Tibial nerve (tissue), 4 donors: ENCODE results near the gene RGS1. TPM values are rescaled to one million over a fixed set of nuclear protein-coding genes. Genes with fewer than 3 reads are reported as not detected.
A peak's percentile ranks its signal among the peaks of the same experiment; 100 is the strongest.
"Not testable (repeated sequence)": the region's sequence is repeated elsewhere in the genome, so short reads cannot be mapped to it uniquely, and the experiment has no call there.

Experiments used
- DNase-seq, 2 donors: peaks; one replicate each; pipeline ENCODE4 v3.0.0-alpha.2; 2019; ENCODE audit warnings: low spot score in 2 of 2
- H3K27ac ChIP-seq, 4 donors: fragments of 200-600 bp; sonication (generic) in 3 of 4; one replicate each; pipeline ENCODE4 v1.5.1; 2017 to 2019; ENCODE audit warnings: mild to moderate bottlenecking in 1 of 4
- H3K27me3 ChIP-seq, 2 donors: fragments of 200-600 bp; sonication (generic) in 1 of 2; one replicate each; pipeline versions ENCODE4 v1.5.1 to v1.6.0; 2017 to 2019
- H3K36me3 ChIP-seq, 3 donors: fragments of 200-600 bp; sonication (generic); one replicate each; pipeline ENCODE4 v1.5.1; 2018 to 2019
- H3K4me1 ChIP-seq, 4 donors: fragments of 200-600 bp; sonication (generic) in 3 of 4; one replicate each; pipeline ENCODE4 v1.5.1; 2017 to 2019
- H3K4me3 ChIP-seq, 4 donors: fragments of 200-600 bp; sonication (generic) in 3 of 4; one replicate each; pipeline ENCODE4 v1.5.1; 2017 to 2019; ENCODE audit warnings: mild to moderate bottlenecking in 1 of 4, moderate library complexity in 1 of 4
- H3K9me3 ChIP-seq, 4 donors: fragments of 200-600 bp; sonication (generic) in 3 of 4; one replicate each; pipeline ENCODE4 v1.5.1; 2017 to 2019
- EP300 ChIP-seq, 2 donors: sonication (generic); formaldehyde crosslinking; IDR thresholded peaks; one replicate each; pipeline ENCODE4 v1.6.1; 2017; ENCODE audit warnings: antibody characterized with exemption in 2 of 2, mild to moderate bottlenecking in 1 of 2
- POLR2A ChIP-seq, 2 donors: fragments of 450-650 bp; IDR thresholded peaks; one replicate each; pipeline ENCODE4 v1.6.1; 2017; ENCODE audit warnings: antibody characterized with exemption in 2 of 2, mild to moderate bottlenecking in 2 of 2, moderate library complexity in 2 of 2
- WGBS, 2 donors: methylation state at CpG; one replicate each; pipeline ENCODE4 v1.1.5; 2018; 5-methylcytosine and 5-hydroxymethylcytosine counted together
- total RNA-seq, 4 donors: library from RNA; depleted of rRNA; stranded (reverse); fragments of >200 nt; gene quantifications; one replicate each; pipeline ENCODE4 v1.1.0, GENCODE V29; 2016
- TF ChIP-seq, protein P1 (sequence below), 5 experiments: fragments of 200-600 bp in 3 of 5; fragments of 450-650 bp in 2 of 5; sonication (generic) in 3 of 5; IDR thresholded peaks; one replicate each; pipeline ENCODE4 v1.5.1; 2016 to 2019; ENCODE audit warnings: antibody characterized with exemption in 5 of 5, mild to moderate bottlenecking in 3 of 5, moderate library complexity in 2 of 5

RGS1 gene
- total RNA-seq, 4 donors from 2014 or later: 142 to 489 (median 195) TPM

DNA sequence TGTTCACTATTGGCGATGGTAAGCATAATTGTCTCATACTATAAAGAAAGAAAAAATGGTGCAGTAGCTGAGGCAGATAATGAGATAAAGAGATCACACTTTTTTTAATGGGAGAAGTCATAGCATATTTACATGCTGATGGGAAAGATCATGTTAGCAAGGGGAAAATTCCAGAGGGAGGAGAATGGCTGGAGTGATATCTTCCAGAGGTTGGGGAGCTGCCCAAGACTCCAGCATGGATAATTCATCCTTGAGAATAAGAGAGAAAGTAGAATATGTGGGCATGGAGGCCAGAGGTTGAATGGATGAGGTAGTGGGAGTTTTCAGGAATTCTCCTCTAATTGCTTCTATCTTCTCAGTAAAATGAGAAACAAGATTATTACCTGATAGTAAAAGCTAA is 45.8 kb upstream of the RGS1 start:
- Histone ChIP-seq H3K36me3 (no peaks in the 10 kb centered on the region), H3K27ac (peak overlapping the region in 2 of 4 donors; percentile 62 to 74), H3K27me3 (no peaks in the 10 kb centered on the region), H3K4me1 (no peaks in the 10 kb centered on the region), H3K9me3 (no peaks in the 10 kb centered on the region), H3K4me3 (no peak overlapping the region)
- 90 to 92% methylated on average over 1 of the region's 1 CpG for WGBS, 2 donors
- no peak for DNase-seq
- no peak for TF ChIP-seq POLR2A (IDR thresholded peaks at IDR 0.05)
- TF ChIP-seq, protein P1, sequence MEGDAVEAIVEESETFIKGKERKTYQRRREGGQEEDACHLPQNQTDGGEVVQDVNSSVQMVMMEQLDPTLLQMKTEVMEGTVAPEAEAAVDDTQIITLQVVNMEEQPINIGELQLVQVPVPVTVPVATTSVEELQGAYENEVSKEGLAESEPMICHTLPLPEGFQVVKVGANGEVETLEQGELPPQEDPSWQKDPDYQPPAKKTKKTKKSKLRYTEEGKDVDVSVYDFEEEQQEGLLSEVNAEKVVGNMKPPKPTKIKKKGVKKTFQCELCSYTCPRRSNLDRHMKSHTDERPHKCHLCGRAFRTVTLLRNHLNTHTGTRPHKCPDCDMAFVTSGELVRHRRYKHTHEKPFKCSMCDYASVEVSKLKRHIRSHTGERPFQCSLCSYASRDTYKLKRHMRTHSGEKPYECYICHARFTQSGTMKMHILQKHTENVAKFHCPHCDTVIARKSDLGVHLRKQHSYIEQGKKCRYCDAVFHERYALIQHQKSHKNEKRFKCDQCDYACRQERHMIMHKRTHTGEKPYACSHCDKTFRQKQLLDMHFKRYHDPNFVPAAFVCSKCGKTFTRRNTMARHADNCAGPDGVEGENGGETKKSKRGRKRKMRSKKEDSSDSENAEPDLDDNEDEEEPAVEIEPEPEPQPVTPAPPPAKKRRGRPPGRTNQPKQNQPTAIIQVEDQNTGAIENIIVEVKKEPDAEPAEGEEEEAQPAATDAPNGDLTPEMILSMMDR (IDR thresholded peaks at IDR 0.05): no peak
- no peak for TF ChIP-seq EP300 (IDR thresholded peaks at IDR 0.05)

DNA sequence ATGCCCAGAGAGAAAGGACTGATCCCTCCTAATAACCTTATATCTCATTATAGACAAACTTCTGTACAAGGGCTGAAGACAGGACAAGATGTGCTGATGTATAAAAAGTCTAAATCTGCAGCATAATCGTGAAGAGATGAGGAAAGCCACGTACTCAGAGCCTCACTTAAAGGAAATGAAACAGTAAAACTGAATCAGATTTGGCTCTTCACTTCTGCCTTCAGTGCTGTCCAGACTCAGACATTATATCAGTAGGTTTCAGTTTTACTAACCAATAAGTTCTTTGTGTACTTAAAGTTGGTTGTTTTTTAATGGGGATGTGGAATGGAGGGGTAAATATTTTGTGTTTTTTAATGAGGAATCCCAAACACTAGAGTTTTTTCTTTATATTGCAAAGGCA is 45.3 kb upstream of the RGS1 start:
- 34 to 40% methylated on average over 2 of the region's 2 CpGs for WGBS, 2 donors
- H3K9me3 ChIP-seq: no peaks in the 10 kb centered on the region
- H3K4me3 ChIP-seq: no peak overlapping the region
- H3K4me1 ChIP-seq: no peaks in the 10 kb centered on the region
- H3K27me3 ChIP-seq: no peaks in the 10 kb centered on the region
- no peaks in the 10 kb centered on the region for H3K36me3 ChIP-seq
- TF ChIP-seq, protein P1 (IDR thresholded peaks at IDR 0.05): no peak
- TF ChIP-seq EP300 (IDR thresholded peaks at IDR 0.05): peak; percentile 31 to 53
- no peak for DNase-seq
- peak overlapping the region in 2 of 4 donors; percentile 62 to 74 for H3K27ac ChIP-seq

DNA sequence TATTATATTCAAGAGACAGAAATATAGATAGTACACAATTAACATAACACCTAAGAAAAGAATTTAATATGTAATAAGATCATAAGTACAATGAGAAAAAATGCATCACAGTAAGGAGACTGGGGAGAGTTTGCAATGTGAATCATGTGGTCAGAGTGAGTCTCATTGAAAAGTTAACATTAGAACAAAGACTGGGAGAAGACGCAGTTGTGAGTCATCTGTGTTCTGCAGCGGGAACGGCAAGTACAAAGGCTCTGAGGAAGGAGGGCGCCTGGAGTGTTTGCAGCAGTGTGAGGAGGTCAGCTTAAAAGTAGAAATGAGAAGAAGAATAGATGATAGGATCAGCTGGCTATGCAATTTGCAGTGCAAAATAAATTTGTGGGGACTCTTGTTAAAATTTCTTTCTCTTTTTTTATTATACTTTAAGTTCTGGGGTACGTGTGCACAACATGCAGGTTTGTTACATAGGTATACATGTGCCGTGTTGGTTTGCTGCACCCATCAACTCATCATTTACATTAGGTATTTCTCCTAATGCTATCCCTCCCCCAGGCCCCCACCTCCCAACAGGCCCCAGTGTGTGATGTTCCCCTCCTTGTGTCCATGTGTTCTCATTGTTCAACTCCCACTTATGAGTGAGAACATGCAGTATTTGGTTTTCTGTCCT is 44.4 kb upstream of the RGS1 start:
- not testable (repeated sequence) for H3K4me3 ChIP-seq, H3K4me1 ChIP-seq, H3K9me3 ChIP-seq, H3K36me3 ChIP-seq, H3K27me3 ChIP-seq
- peak in 1 of 2 donors; percentile 36 for DNase-seq
- H3K27ac ChIP-seq: peak overlapping the region in 2 of 4 donors; percentile 62 to 74
- TF ChIP-seq EP300 (IDR thresholded peaks at IDR 0.05): peak in 1 of 2 donors; percentile 72
- 65 to 70% methylated on average over 6 of the region's 6 CpGs for WGBS, 2 donors

DNA sequence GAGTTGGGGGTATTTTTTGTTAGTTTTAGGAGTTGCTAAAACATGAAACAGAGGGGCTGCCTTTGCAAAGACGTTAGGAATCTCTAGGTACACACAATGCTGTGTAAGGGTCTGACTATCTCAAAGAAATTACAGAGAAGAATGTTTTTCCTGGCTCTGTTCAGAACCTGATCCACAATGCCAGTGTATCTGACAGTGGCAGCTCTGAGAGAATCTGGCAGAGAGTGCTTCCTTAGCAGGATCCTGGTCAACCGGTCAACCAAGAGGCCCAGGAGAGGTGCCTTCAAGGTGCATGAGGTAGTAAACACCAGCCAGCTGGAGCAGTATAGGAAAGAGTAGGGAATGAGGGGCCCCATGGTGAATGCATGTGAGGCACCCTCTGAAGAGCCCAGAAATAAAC is 40.9 kb upstream of the RGS1 start:
- WGBS, 2 donors: 45 to 54% methylated on average over 2 of the region's 2 CpGs
- H3K36me3 ChIP-seq: no peaks in the 10 kb centered on the region
- H3K27ac ChIP-seq: no peak overlapping the region
- no peak overlapping the region for H3K4me3 ChIP-seq
- no peak for DNase-seq
- H3K27me3 ChIP-seq: no peaks in the 10 kb centered on the region
- TF ChIP-seq POLR2A (IDR thresholded peaks at IDR 0.05): no peak
- no peak for TF ChIP-seq EP300 (IDR thresholded peaks at IDR 0.05)
- TF ChIP-seq, protein P1 (IDR thresholded peaks at IDR 0.05): no peak
- peaks cover 0 to 13% (median 8%) of the 10 kb centered on the region in 4 donors for H3K4me1 ChIP-seq
- no peaks in the 10 kb centered on the region for H3K9me3 ChIP-seq

DNA sequence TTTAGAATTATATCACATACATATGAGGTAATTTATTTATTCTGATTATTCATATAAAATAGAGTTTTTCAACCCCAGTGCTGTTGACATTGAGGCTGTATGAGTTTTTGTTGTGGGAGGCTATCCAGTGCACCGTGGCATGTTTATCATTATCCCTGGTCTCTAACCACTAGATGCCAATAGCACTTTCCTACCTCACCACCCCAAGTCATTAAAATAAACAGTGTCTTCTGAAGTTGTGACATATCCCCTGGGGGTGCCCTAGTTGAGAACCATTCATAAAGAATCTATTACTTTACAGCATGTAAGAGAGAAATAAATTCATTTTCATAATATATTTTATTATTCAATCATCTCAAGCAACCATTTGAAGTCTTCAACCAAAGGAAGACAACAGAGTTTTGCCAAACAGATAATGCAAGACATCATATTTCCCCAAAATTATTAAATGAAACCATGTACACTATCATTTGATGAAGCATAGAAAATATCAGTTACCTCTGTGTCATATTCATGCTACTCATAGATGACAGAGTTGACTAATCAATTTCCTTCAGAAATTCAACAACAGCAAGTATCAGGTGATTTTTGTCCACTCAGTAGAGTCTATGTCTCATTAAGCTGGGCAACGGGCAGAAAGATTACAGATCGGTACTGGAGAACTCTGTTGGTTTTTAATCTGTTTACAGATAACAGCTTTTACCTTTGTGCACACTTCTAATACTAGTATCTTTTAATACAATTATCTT is 39.5 kb upstream of the RGS1 start:
- Histone ChIP-seq H3K9me3 (no peaks in the 10 kb centered on the region), H3K36me3 (no peaks in the 10 kb centered on the region), H3K4me3 (no peak overlapping the region), H3K4me1 (peaks cover 3 to 19% (median 10%) of the 10 kb centered on the region in 4 donors), H3K27ac (no peak overlapping the region), H3K27me3 (no peaks in the 10 kb centered on the region)
- WGBS, 2 donors: 75 to 89% methylated on average over 3 of the region's 3 CpGs
- TF ChIP-seq POLR2A (IDR thresholded peaks at IDR 0.05): no peak
- TF ChIP-seq, protein P1 (IDR thresholded peaks at IDR 0.05): no peak
- DNase-seq: no peak
